CD4-positive, alpha-beta memory T cell (primary cell): ENCODE data around the gene HMGCS2. TPM values are rescaled to one million over a fixed set of nuclear protein-coding genes. Genes with fewer than 3 reads are reported as not detected.

ENCODE experiments used
- CTCF ChIA-PET: fragments of 350-600 bp; sonication (Branson Sonifier 250); formaldehyde crosslinking; loops from one replicate; lab custom pipeline; 2021; ENCODE audit warnings: inconsistent platforms; ENCODE audit not compliant: partially characterized antibody; lab: Charles Lee
- POLR2A ChIA-PET: fragments of 350-600 bp; sonication (Branson Sonifier 250); formaldehyde crosslinking; loops from one replicate; lab custom pipeline; 2021; ENCODE audit not compliant: partially characterized antibody; lab: Charles Lee
- DNase-seq, 5 donors: peaks; one replicate each; pipeline versions ENCODE4 v3.0.0 to v3.0.0-alpha.2; 2020 to 2022; ENCODE audit warnings: mixed read lengths in 1 of 5
- H3K27ac ChIP-seq: one replicate; pipeline ENCODE4 v1.7.0; 2013; ENCODE audit warnings: low read depth, low read length
- H3K27me3 ChIP-seq: 2 replicates; pipeline ENCODE4 v1.7.0; 2013; ENCODE audit warnings: mild to moderate bottlenecking, low read length, moderate library complexity; ENCODE audit not compliant: insufficient read depth
- H3K36me3 ChIP-seq: 2 replicates; pipeline ENCODE4 v1.7.0; 2013; ENCODE audit warnings: mild to moderate bottlenecking, low read length, moderate library complexity; ENCODE audit not compliant: insufficient read depth
- H3K4me1 ChIP-seq: 2 replicates; pipeline ENCODE4 v1.7.0; 2013; ENCODE audit warnings: mild to moderate bottlenecking, low read length, moderate library complexity; ENCODE audit not compliant: insufficient read depth
- H3K4me3 ChIP-seq, 2 donors: one replicate each; pipeline ENCODE4 v1.7.0; 2013; ENCODE audit warnings: low read length in 2 of 2, mild to moderate bottlenecking in 1 of 2
- H3K9me3 ChIP-seq, 2 donors: one replicate each; pipeline ENCODE4 v1.7.0; 2013; ENCODE audit warnings: low read length in 2 of 2, control low read depth in 1 of 2; ENCODE audit not compliant: control insufficient read depth in 1 of 2
- H3K27ac Mint-ChIP-seq, 7 donors: one replicate each; pipeline ENCODE4 v1.8.0; 2020 to 2021; ENCODE audit warnings: mixed read lengths in 7 of 7, mild to moderate bottlenecking in 6 of 7, inconsistent platforms in 3 of 7, moderate library complexity in 3 of 7
- H3K27me3 Mint-ChIP-seq, 2 donors: one replicate each; pipeline ENCODE4 v1.8.0; 2020 to 2021; ENCODE audit warnings: mixed read lengths in 2 of 2
- H3K36me3 Mint-ChIP-seq, 2 donors: one replicate each; pipeline ENCODE4 v1.8.0; 2020 to 2021; ENCODE audit warnings: mixed read lengths in 2 of 2, inconsistent platforms in 1 of 2, mild to moderate bottlenecking in 1 of 2
- H3K4me1 Mint-ChIP-seq, 4 donors: one replicate each; pipeline ENCODE4 v1.8.0; 2020 to 2021; ENCODE audit warnings: mixed read lengths in 4 of 4, mild to moderate bottlenecking in 1 of 4
- H3K4me3 Mint-ChIP-seq, 8 donors: one replicate each; pipeline ENCODE4 v1.8.0; 2020 to 2021; ENCODE audit warnings: mixed read lengths in 8 of 8, mild to moderate bottlenecking in 7 of 8, moderate library complexity in 6 of 8, inconsistent platforms in 3 of 8
- H3K9me3 Mint-ChIP-seq, 8 donors: one replicate each; pipeline ENCODE4 v1.8.0; 2020 to 2021; ENCODE audit warnings: mixed read lengths in 8 of 8, mild to moderate bottlenecking in 5 of 8, inconsistent platforms in 3 of 8, moderate library complexity in 1 of 8
- intact Hi-C: fragments of 100-400 bp; cut with micrococcal nuclease; formaldehyde crosslinking; loops from one replicate; pipeline ENCODE4 v1.15.1; 2023
- polyA plus RNA-seq, 2 donors: library from polyadenylated mRNA; unstranded; fragments of 300-500 nt; fragmentation: Illumina TruSeq; gene quantifications; one replicate each; pipeline ENCODE4 v1.2.3, GENCODE V29; 2021
- total RNA-seq, 2 experiments: library from RNA; stranded (reverse); gene quantifications; one replicate each; pipeline ENCODE4 v1.2.3, GENCODE V29; 2021

The HMGCS2 gene
- total and polyA plus RNA-seq, 4 experiments from 2014 or later = not detected

- Histone ChIP-seq H3K4me1 (no peaks in the 10 kb centered on the region), H3K27ac (no peak overlapping the region), H3K9me3 (no peaks in the 10 kb centered on the region), H3K4me3 (no peak overlapping the region), H3K36me3 (no peaks in the 10 kb centered on the region), H3K27me3 (no peaks in the 10 kb centered on the region)
- no peaks in the 10 kb centered on the region for H3K36me3 Mint-ChIP-seq
- H3K27ac Mint-ChIP-seq = no peak overlapping the region
- intact Hi-C loops = no loop called here
- CTCF ChIA-PET = no interaction called here
- no peak for DNase-seq
- no peaks in the 10 kb centered on the region for H3K4me1 Mint-ChIP-seq
- POLR2A ChIA-PET = no interaction called here
- H3K27me3 Mint-ChIP-seq = peaks cover 2 to 7% of the 10 kb centered on the region in 2 donors
- H3K9me3 Mint-ChIP-seq = no peaks in the 10 kb centered on the region
- no peak overlapping the region for H3K4me3 Mint-ChIP-seq
These were observed 12.9 kb upstream of the HMGCS2 start for GRCh38 chr1:119781434-119782210.

DNA sequence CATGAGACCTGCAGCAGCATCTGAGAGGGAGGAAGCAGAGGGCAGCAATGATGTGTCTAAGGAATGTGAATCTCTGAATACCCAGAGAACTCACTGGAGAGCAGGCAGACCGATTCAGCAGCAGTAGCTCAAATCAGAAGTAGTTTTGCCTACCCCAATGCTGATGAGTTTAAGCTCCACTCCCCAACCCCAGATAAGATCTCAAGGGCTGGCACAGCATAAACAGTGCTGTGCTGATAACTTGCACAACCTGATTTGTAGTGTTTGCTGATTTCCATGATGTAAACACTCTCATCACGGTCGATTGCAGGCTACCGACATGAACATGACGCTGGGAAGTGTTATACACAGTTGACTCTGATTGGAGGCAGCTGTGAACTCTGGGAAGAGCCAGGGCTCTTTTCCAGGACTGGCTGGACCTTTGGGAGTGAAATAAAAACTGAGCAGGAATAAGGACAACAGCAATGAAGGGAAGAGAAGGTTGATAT lies 11.2 kb upstream of the HMGCS2 start:
- CTCF ChIA-PET = interaction anchor here (2.1 kb wide), 1 partner anchor 29 kb away, joined by 8 read pairs; no protein-coding TSS in a partner anchor
- no peaks in the 10 kb centered on the region for H3K9me3 Mint-ChIP-seq
- intact Hi-C loops = no loop called here
- H3K36me3 Mint-ChIP-seq = no peaks in the 10 kb centered on the region
- H3K27me3 Mint-ChIP-seq = peaks cover 2 to 6% of the 10 kb centered on the region in 2 donors
- Histone ChIP-seq H3K4me3 (no peak overlapping the region), H3K36me3 (no peaks in the 10 kb centered on the region), H3K4me1 (no peaks in the 10 kb centered on the region), H3K9me3 (no peaks in the 10 kb centered on the region), H3K27ac (no peak overlapping the region), H3K27me3 (no peaks in the 10 kb centered on the region)
- H3K4me1 Mint-ChIP-seq = no peaks in the 10 kb centered on the region
- no peak overlapping the region for H3K27ac Mint-ChIP-seq
- no peak for DNase-seq
- POLR2A ChIA-PET = no interaction called here
- no peak overlapping the region for H3K4me3 Mint-ChIP-seq

DNA sequence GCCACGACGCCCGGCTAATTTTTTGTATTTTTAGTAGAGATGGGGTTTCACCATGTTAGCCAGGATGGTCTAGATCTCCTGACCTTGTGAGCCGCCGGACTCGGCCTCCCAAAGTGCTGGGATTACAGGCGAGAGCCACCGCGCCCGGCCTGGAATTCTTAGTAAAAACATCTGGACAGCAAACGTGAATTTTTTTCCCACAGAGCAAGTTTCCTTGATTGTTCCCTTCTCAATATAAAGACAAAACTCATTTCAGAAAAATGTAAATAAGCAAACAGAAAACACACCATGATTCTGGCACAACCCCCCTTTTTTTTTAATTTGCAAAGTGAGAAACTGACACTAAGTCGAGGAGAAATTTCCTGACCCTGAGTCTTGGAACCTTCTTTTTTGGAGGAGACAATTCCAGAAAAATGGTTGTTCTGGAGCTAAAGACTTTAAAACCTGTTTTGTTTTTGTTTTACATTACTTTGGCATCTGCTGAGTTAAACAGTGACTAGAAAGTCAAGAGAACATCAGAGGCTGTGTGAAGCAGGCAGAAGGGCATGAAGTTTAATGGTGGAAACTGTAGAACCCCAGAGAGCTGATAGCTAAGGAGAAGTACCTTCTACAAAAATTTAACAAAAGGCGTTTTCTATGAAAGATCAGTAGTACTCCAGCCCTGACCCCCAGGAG lies 10.3 kb upstream of the HMGCS2 start:
- Mint-ChIP-seq H3K27ac (no peak overlapping the region), H3K9me3 (no peaks in the 10 kb centered on the region), H3K4me1 (no peaks in the 10 kb centered on the region), H3K27me3 (peaks cover 2 to 6% of the 10 kb centered on the region in 2 donors), H3K36me3 (no peaks in the 10 kb centered on the region), H3K4me3 (no peak overlapping the region)
- CTCF ChIA-PET = interaction anchor here (2.1 kb wide), 1 partner anchor 30 kb away, joined by 8 read pairs; no protein-coding TSS in a partner anchor
- no peak overlapping the region for H3K4me3 ChIP-seq
- no peaks in the 10 kb centered on the region for H3K4me1 ChIP-seq
- H3K27ac ChIP-seq = no peak overlapping the region
- H3K36me3 ChIP-seq = no peaks in the 10 kb centered on the region
- no peaks in the 10 kb centered on the region for H3K27me3 ChIP-seq
- POLR2A ChIA-PET = no interaction called here
- DNase-seq = no peak
- intact Hi-C loops = no loop called here
- no peaks in the 10 kb centered on the region for H3K9me3 ChIP-seq

- H3K4me3 Mint-ChIP-seq = no peak overlapping the region
- intact Hi-C loops = no loop called here
- H3K36me3 ChIP-seq = no peaks in the 10 kb centered on the region
- CTCF ChIA-PET = no interaction called here
- POLR2A ChIA-PET = no interaction called here
- H3K27me3 Mint-ChIP-seq = peaks cover 8 to 9% of the 10 kb centered on the region in 2 donors
- H3K9me3 ChIP-seq = no peaks in the 10 kb centered on the region
- no peak overlapping the region for H3K27ac ChIP-seq
- H3K36me3 Mint-ChIP-seq = no peaks in the 10 kb centered on the region
- DNase-seq = no peak
- no peaks in the 10 kb centered on the region for H3K9me3 Mint-ChIP-seq
- H3K4me3 ChIP-seq = no peak overlapping the region
- H3K27me3 ChIP-seq = no peaks in the 10 kb centered on the region
- no peaks in the 10 kb centered on the region for H3K4me1 Mint-ChIP-seq
- no peaks in the 10 kb centered on the region for H3K4me1 ChIP-seq
- H3K27ac Mint-ChIP-seq = no peak overlapping the region
These were observed 9.7 kb upstream of the HMGCS2 start for GRCh38 chr1:119778359-119778758.

GRCh38 chr1:119774746-119775490 lies 6.2 kb upstream of the HMGCS2 start:
- no peaks in the 10 kb centered on the region for H3K27me3 ChIP-seq
- H3K27ac ChIP-seq = no peak overlapping the region
- Mint-ChIP-seq H3K9me3 (no peaks in the 10 kb centered on the region), H3K4me3 (no peak overlapping the region), H3K27ac (no peak overlapping the region), H3K27me3 (peaks cover 5 to 9% of the 10 kb centered on the region in 2 donors), H3K36me3 (no peaks in the 10 kb centered on the region), H3K4me1 (no peaks in the 10 kb centered on the region)
- no peaks in the 10 kb centered on the region for H3K36me3 ChIP-seq
- H3K9me3 ChIP-seq = no peaks in the 10 kb centered on the region
- intact Hi-C loops = no loop called here
- CTCF ChIA-PET = no interaction called here
- no peak overlapping the region for H3K4me3 ChIP-seq
- POLR2A ChIA-PET = no interaction called here
- DNase-seq = no peak
- H3K4me1 ChIP-seq = no peaks in the 10 kb centered on the region

DNA sequence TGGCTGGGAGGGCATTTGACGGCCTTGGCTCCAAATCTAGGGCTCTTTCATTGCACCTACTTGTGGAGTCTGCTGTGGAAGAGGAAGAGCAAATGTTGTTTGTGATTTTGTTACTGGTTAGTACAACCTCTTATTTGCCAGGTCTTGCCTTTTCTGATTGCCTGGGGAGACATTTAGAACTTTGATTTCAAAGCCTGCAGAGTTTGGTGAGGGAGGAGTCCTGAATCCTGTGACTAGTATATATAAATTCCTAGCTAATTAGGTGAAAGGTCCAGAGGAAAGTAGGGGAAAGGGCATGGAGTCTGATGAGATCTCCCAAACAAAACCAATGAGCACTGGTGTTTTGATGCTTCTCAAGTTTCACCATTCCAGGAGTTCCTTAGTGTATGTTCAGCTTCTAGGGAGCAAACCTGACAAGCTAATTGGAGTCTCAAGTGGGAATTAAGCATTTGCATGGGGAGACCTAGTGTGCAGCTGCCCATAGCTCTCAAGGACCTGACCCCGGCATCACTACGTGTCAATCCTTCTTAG lies 5.1 kb upstream of the HMGCS2 start:
- Histone ChIP-seq H3K4me3 (no peak overlapping the region), H3K27me3 (no peaks in the 10 kb centered on the region), H3K9me3 (no peaks in the 10 kb centered on the region), H3K27ac (no peak overlapping the region), H3K4me1 (no peaks in the 10 kb centered on the region), H3K36me3 (no peaks in the 10 kb centered on the region)
- intact Hi-C loops = no loop called here
- H3K36me3 Mint-ChIP-seq = no peaks in the 10 kb centered on the region
- H3K4me3 Mint-ChIP-seq = no peak overlapping the region
- H3K4me1 Mint-ChIP-seq = no peaks in the 10 kb centered on the region
- DNase-seq = no peak
- ChIA-PET POLR2A (no interaction called here), CTCF (no interaction called here)
- no peak overlapping the region for H3K27ac Mint-ChIP-seq
- H3K9me3 Mint-ChIP-seq = no peaks in the 10 kb centered on the region
- H3K27me3 Mint-ChIP-seq = peaks cover 5 to 6% of the 10 kb centered on the region in 2 donors

DNA sequence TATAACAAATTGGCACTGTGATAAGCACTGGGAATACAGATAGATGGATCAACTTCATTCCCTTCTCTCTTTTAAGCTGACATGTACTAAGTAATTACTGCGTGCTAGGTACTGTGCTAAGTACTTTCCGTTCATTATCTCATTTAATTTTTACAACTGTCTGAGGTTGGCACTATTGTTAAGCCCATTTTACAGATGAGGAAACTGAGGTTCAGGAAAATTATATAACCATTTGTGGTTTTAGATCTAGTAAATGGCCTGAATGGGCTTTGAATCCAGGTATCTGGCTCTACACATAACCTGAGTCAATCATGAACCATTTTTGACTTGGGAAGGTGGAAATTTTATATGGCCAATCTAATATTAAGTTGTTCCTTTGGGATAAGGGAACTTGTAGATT lies 3.6 kb upstream of the HMGCS2 start:
- no peaks in the 10 kb centered on the region for H3K9me3 Mint-ChIP-seq
- CTCF ChIA-PET = no interaction called here

More for the DNA sequence above, 3.6 kb upstream of the HMGCS2 start:
- DNase-seq = no peak
- Mint-ChIP-seq H3K4me3 (no peak overlapping the region), H3K27me3 (peaks cover 6 to 8% of the 10 kb centered on the region in 2 donors), H3K36me3 (no peaks in the 10 kb centered on the region), H3K27ac (no peak overlapping the region), H3K4me1 (no peaks in the 10 kb centered on the region)
- no peaks in the 10 kb centered on the region for H3K36me3 ChIP-seq
- H3K27ac ChIP-seq = no peak overlapping the region
- H3K4me1 ChIP-seq = no peaks in the 10 kb centered on the region
- no peaks in the 10 kb centered on the region for H3K9me3 ChIP-seq
- H3K27me3 ChIP-seq = no peaks in the 10 kb centered on the region
- intact Hi-C loops = no loop called here
- H3K4me3 ChIP-seq = no peak overlapping the region
- POLR2A ChIA-PET = no interaction called here
